ENCODE results near the gene PLS3.

Gene PLS3

DNA sequence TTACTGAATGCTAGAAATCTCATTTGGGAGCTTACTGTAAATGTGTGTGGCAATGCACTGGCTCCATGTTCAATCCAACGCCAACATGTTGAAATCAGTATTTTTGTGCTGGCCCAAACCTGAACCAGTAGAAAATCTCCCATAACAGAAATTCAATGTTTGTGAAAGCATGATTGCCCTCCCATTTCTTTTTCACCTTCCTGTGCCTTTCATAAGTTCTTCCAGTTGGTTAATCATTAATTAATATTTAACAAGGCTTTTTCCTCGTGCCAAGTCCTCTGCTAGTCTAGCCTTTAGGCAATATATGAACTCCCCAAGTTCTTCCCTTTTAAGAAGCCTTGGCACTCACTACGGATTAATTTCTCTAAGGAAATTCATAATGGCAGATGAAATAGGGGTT is 1.3 kb upstream of the PLS3 start:
- Histone ChIP-seq H3K4me2 (ENCODE audit: low read length) (no peak overlapping the region), H3K36me3 (ENCODE audit: control insufficient read depth, insufficient read depth, low read length) (no peaks in the 10 kb centered on the region), H3K9ac (no peak overlapping the region), H3K9me3 (ENCODE audit: control insufficient read depth, low read length) (no peaks in the 10 kb centered on the region), H3K4me3 (ENCODE audit: low read depth, low read length) (no peak overlapping the region), H3K79me2 (no peaks in the 10 kb centered on the region), H2AFZ (no peak overlapping the region), H3K4me1 (no peaks in the 10 kb centered on the region), H3K27me3 (ENCODE audit: control insufficient read depth, insufficient read depth, low read length) (no peaks in the 10 kb centered on the region), H3K27ac (no peak overlapping the region)
- TF ChIP-seq CTCF (IDR thresholded peaks at IDR 0.05): no peak

DNA sequence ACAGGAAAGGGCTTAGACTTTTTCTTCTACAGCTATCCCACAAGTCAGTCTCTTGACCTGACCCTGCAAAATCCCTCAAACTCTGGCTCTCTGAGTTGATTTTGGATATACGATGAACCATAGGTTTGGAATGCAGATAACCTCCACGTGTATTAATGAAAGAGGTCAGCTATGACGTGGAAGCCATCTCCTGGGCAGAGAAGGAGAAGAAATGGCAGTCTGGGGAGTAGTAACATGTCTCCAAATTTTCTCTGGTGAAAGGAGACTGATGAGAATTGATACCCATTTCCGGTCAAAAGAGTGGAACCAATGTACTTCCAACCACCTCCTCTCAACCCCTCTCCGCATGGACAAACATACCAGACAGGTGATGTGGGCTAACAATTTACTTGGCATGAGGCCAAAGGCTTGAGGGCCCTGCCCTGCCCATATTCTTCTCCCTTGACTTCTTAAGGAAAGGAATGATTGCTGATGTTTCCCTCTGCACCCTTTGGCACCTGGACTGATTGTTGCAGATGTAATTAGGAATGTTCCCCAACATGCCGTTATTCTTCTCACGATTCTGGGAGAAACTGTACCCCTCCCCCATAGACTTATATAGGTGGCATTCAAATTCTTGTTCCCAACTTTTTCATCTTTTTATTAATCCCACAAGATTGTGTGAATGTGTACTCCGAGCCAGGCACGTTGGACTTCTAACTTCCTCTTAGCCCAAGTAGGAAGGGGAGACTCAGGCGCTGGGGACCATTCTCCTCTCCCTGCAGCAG is 580 bp upstream of the PLS3 start:
- Histone ChIP-seq H3K79me2 (no peaks in the 10 kb centered on the region), H3K4me1 (no peaks in the 10 kb centered on the region), H3K27me3 (ENCODE audit: control insufficient read depth, insufficient read depth, low read length) (no peaks in the 10 kb centered on the region), H3K9ac (no peak overlapping the region), H3K4me2 (ENCODE audit: low read length) (peak overlapping the region; percentile 82), H3K4me3 (ENCODE audit: low read depth, low read length) (peak overlapping the region; percentile 60), H2AFZ (peak overlapping the region; percentile 53), H3K36me3 (ENCODE audit: control insufficient read depth, insufficient read depth, low read length) (no peaks in the 10 kb centered on the region), H3K27ac (no peak overlapping the region), H3K9me3 (ENCODE audit: control insufficient read depth, low read length) (no peaks in the 10 kb centered on the region)
- TF ChIP-seq CTCF (IDR thresholded peaks at IDR 0.05): no peak

DNA sequence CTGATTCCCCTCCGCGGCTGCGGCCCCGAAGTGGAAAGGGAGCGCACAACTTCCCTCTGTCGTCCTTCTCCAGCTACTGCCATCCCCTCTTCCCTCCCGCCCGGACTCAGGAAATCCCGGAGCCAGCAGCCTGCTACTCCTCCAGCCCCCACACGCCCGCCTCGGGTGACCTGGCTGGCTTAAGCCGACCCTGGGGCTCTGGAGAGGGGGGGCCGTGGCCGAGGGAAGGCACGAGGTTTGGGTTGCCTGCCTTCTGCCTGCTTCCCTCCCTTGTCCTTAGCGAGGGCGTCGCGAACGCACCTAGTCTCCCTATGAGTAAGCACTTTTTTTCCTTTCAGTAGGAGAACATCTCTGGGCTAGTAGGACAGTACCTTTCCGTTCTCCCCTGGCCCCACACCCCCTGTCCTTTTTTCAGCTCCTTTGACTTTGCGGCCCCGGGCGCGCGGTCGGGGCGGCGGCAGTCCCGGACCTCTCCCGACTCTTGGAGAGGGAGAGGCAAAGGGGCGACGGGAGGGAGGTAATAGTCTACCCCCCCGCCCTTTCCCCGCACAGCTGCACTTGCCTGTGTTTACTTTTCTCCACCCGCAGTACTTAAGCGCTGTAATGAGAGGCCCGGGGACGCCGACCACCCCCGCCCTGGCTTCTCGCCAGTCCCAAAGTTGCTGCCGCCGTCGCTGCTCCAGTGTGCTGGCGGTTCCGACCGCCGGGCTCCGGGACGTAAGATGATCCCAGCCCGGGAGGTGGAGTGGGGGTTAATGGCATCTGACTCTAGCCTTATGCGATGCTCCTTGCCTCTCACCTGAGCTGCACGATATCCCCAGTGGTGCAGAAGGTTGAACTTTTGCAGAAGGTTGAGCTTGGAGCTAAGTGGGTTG is 868 bp downstream of the PLS3 start:
- no peaks in the 10 kb centered on the region for H3K27me3 ChIP-seq (ENCODE audit: control insufficient read depth, insufficient read depth, low read length)
- no peaks in the 10 kb centered on the region for H3K36me3 ChIP-seq (ENCODE audit: control insufficient read depth, insufficient read depth, low read length)
- no peaks in the 10 kb centered on the region for H3K9me3 ChIP-seq (ENCODE audit: control insufficient read depth, low read length)
- no peak overlapping the region for H3K9ac ChIP-seq
- no peak overlapping the region for H3K27ac ChIP-seq
- peak overlapping the region; percentile 42 for H2AFZ ChIP-seq
- no peak for TF ChIP-seq CTCF (IDR thresholded peaks at IDR 0.05)
- no peaks in the 10 kb centered on the region for H3K79me2 ChIP-seq
- no peaks in the 10 kb centered on the region for H3K4me1 ChIP-seq
- H3K4me2 ChIP-seq (ENCODE audit: low read length): peak overlapping the region; percentile 82
- peak overlapping the region; percentile 60 for H3K4me3 ChIP-seq (ENCODE audit: low read depth, low read length)

DNA sequence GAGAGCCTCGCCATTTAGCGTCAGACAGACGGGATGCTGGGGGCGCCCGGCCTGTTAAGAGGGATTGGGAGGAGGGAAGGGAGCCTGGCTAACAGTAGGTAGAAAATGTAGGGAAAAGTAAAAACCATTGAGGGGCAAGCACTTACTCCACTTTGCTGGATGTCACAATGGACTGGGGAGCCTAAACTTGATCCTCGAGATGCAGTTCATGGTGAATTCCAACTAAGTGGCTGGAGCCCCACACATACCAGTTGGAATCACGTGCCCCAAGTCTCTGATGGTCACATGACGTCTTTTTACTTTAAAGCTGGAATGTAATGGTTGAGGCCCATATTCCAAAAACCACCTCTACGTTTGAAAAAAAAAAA is 1.5 kb downstream of the PLS3 start:
- no peak overlapping the region for H2AFZ ChIP-seq
- H3K27ac ChIP-seq: no peak overlapping the region
- peak overlapping the region; percentile 82 for H3K4me2 ChIP-seq (ENCODE audit: low read length)
- no peak overlapping the region for H3K9ac ChIP-seq
- H3K36me3 ChIP-seq (ENCODE audit: control insufficient read depth, insufficient read depth, low read length): no peaks in the 10 kb centered on the region
- no peaks in the 10 kb centered on the region for H3K4me1 ChIP-seq
- no peaks in the 10 kb centered on the region for H3K79me2 ChIP-seq
- H3K27me3 ChIP-seq (ENCODE audit: control insufficient read depth, insufficient read depth, low read length): no peaks in the 10 kb centered on the region
- no peak for TF ChIP-seq CTCF (IDR thresholded peaks at IDR 0.05)
- no peak overlapping the region for H3K4me3 ChIP-seq (ENCODE audit: low read depth, low read length)
- H3K9me3 ChIP-seq (ENCODE audit: control insufficient read depth, low read length): no peaks in the 10 kb centered on the region

All from parathyroid adenoma (tissue), 2 donors.